Measurements from ENCODE around the gene AK5.

AK5 gene

DNA sequence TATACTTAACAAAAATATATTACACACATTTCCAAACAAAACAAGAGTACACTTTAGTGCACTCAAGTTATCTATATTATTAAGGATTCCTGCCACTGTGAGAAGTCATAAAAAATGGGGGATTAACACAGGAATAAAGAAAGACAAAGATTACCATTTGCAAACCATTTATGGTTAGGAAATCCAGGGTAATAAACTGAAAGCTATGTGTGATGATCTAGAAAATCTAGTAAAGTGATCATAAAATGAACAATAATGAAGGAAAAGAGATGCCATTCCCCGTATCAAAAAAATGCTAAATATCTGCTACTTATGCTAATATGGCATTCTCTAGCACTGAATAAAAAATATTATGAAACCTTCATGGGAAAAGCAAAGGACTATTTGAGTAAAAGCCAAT, 101.4 kb downstream of the AK5 start:
- no peak for DNase-seq (ENCODE audit: low read depth)
- TF ChIP-seq MYC (IDR thresholded peaks at IDR 0.05; ENCODE audit: low read depth, low read length) (no peak), POLR2A (IDR thresholded peaks at IDR 0.05; ENCODE audit: extremely low read depth, insufficient read length) (no peak)
- TF ChIP-seq, protein P1, sequence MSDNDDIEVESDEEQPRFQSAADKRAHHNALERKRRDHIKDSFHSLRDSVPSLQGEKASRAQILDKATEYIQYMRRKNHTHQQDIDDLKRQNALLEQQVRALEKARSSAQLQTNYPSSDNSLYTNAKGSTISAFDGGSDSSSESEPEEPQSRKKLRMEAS (IDR thresholded peaks at IDR 0.05; ENCODE audit: low read depth, low read length): no peak
- H3K4me3 ChIP-seq (ENCODE audit: low read depth, low read length): no peak overlapping the region

DNA sequence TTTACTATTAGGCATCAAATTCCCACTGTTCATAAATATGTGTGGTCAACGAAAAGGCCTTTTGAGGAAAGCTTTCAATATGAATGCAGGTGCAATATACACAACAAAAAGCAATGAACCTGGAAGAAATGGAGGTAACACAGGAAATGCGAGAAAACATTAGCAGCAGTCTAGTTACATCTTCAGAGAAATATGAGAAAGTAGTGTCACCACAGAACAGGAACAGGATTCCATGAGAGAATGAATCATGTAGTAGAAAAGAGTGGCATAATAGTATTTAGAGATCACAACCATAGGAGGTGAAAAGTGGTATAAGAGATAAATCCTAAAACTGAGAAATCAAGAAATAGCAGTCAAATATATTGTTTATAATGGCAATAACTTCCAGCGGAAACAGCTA, 103.7 kb downstream of the AK5 start:
- DNase-seq (ENCODE audit: low read depth): no peak
- TF ChIP-seq, protein P2, sequence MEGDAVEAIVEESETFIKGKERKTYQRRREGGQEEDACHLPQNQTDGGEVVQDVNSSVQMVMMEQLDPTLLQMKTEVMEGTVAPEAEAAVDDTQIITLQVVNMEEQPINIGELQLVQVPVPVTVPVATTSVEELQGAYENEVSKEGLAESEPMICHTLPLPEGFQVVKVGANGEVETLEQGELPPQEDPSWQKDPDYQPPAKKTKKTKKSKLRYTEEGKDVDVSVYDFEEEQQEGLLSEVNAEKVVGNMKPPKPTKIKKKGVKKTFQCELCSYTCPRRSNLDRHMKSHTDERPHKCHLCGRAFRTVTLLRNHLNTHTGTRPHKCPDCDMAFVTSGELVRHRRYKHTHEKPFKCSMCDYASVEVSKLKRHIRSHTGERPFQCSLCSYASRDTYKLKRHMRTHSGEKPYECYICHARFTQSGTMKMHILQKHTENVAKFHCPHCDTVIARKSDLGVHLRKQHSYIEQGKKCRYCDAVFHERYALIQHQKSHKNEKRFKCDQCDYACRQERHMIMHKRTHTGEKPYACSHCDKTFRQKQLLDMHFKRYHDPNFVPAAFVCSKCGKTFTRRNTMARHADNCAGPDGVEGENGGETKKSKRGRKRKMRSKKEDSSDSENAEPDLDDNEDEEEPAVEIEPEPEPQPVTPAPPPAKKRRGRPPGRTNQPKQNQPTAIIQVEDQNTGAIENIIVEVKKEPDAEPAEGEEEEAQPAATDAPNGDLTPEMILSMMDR (IDR thresholded peaks at IDR 0.05; ENCODE audit: low read depth, low read length): no peak
- no peak for TF ChIP-seq MYC (IDR thresholded peaks at IDR 0.05; ENCODE audit: low read depth, low read length)
- no peak for TF ChIP-seq POLR2A (IDR thresholded peaks at IDR 0.05; ENCODE audit: extremely low read depth, insufficient read length)
- TF ChIP-seq, protein P1 (IDR thresholded peaks at IDR 0.05; ENCODE audit: low read depth, low read length): no peak
- H3K4me3 ChIP-seq (ENCODE audit: low read depth, low read length): no peak overlapping the region

DNA sequence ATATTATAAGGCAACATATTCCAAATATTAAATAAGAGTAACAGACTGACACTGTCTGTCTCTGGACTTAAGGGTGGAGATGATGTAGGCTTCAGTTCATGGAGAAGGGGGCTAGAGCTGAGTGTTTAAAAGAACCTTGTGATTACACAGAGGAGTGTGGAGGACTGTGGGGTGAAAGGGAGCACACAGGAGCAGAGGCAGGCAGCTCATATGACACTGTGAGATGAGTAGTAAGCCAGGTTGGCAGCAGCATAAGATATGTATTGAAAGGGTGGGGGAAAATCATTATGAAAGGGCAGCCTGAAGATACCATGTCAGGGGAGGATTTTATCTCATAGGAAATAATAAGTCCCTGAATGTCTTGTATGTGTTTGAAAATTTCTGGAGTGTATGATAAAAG, 104.5 kb downstream of the AK5 start:
- DNase-seq (ENCODE audit: low read depth): no peak
- H3K4me3 ChIP-seq (ENCODE audit: low read depth, low read length): no peak overlapping the region
- TF ChIP-seq, protein P1 (IDR thresholded peaks at IDR 0.05; ENCODE audit: low read depth, low read length): no peak
- no peak for TF ChIP-seq POLR2A (IDR thresholded peaks at IDR 0.05; ENCODE audit: extremely low read depth, insufficient read length)
- TF ChIP-seq MYC (IDR thresholded peaks at IDR 0.05; ENCODE audit: low read depth, low read length): no peak
- TF ChIP-seq, protein P2 (IDR thresholded peaks at IDR 0.05; ENCODE audit: low read depth, low read length): no peak

DNA sequence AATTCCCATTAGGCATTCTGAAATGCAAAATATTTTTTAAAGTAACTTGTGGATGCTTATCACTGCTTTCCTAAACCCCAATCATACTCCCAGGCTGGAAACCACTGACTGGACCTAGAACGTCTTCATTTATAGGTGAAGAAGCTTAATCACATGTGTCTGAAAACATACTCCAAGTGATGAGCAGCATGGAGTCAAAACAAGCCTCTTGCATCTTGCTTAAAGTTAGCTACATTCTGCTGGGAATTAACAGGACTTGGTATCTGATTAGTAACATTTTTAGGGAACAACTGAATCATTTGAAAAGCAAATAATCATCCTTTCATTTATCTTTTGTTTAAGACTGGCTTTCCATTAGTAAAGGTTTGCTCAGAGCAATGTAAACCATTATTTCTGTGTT, 105.7 kb downstream of the AK5 start:
- no peak for TF ChIP-seq POLR2A (IDR thresholded peaks at IDR 0.05; ENCODE audit: extremely low read depth, insufficient read length)
- TF ChIP-seq, protein P1 (IDR thresholded peaks at IDR 0.05; ENCODE audit: low read depth, low read length): no peak
- TF ChIP-seq, protein P2 (IDR thresholded peaks at IDR 0.05; ENCODE audit: low read depth, low read length): no peak
- no peak for TF ChIP-seq MYC (IDR thresholded peaks at IDR 0.05; ENCODE audit: low read depth, low read length)
- H3K4me3 ChIP-seq (ENCODE audit: low read depth, low read length): no peak overlapping the region
- no peak for DNase-seq (ENCODE audit: low read depth)

DNA sequence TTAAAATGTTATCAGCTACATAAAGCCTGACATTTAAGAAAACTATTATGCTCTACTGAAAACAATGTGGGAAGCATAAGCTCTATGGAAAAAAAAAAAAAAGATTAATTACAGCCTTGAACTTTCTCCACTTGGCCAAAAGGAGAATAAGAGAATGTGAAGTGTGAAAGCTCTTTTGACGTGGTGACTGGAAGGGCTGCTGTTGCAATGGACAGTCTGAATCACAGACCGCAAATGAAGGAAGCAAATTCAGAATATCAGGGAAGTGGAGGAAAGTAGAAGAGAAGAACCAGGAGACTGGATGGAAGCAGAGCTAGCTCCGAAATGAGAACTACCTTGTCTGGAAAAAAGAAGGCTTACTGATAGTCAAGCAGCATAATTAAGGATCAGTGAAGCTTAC, 106.8 kb downstream of the AK5 start:
- DNase-seq (ENCODE audit: low read depth): no peak
- TF ChIP-seq MYC (IDR thresholded peaks at IDR 0.05; ENCODE audit: low read depth, low read length): no peak
- no peak for TF ChIP-seq POLR2A (IDR thresholded peaks at IDR 0.05; ENCODE audit: extremely low read depth, insufficient read length)
- TF ChIP-seq, protein P2 (IDR thresholded peaks at IDR 0.05; ENCODE audit: low read depth, low read length): no peak
- TF ChIP-seq, protein P1 (IDR thresholded peaks at IDR 0.05; ENCODE audit: low read depth, low read length): no peak

DNA sequence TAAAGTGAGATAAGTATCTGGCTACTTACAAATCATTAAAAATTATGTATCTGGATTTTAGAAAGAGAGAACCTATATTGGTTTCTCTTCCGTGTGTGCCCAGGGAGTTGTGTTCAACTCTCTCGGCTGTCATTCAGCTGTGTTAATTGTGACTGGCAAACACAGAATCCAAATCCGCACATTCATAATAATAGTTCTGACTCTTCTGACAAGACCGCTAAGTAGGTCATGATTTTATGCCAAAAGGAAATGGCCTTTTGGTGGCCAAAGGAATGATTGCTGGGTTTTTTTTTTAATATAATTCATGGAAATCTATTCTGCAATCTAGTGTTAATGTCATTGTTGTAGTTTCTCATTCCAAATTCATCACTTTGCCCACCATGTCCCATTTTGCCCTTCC, 110.7 kb downstream of the AK5 start:
- TF ChIP-seq MYC (IDR thresholded peaks at IDR 0.05; ENCODE audit: low read depth, low read length) (no peak), POLR2A (IDR thresholded peaks at IDR 0.05; ENCODE audit: extremely low read depth, insufficient read length) (no peak)
- TF ChIP-seq, protein P1 (IDR thresholded peaks at IDR 0.05; ENCODE audit: low read depth, low read length): no peak
- TF ChIP-seq, protein P2 (IDR thresholded peaks at IDR 0.05; ENCODE audit: low read depth, low read length): no peak
- H3K4me3 ChIP-seq (ENCODE audit: low read depth, low read length): no peak overlapping the region
- DNase-seq (ENCODE audit: low read depth): no peak

More for the DNA sequence above, 106.8 kb downstream of the AK5 start:
- H3K4me3 ChIP-seq (ENCODE audit: low read depth, low read length): no peak overlapping the region

Measured in NB4 (cell line).